ENCODE measurements around the gene TRABD.
A peak's percentile ranks its signal among the peaks of the same experiment; 100 is the strongest.

TRABD gene

GRCh38 chr22:50183141-50183971, 2.4 kb upstream of the TRABD start:
- H3K4me3 ChIP-seq (ENCODE audit: low read depth, low read length) = no peak overlapping the region
- TF ChIP-seq CTCF (IDR thresholded peaks at IDR 0.05; ENCODE audit: control insufficient read depth, extremely low read depth, insufficient read depth) = no peak
- no peak for DNase-seq (ENCODE audit: low read depth)

DNA sequence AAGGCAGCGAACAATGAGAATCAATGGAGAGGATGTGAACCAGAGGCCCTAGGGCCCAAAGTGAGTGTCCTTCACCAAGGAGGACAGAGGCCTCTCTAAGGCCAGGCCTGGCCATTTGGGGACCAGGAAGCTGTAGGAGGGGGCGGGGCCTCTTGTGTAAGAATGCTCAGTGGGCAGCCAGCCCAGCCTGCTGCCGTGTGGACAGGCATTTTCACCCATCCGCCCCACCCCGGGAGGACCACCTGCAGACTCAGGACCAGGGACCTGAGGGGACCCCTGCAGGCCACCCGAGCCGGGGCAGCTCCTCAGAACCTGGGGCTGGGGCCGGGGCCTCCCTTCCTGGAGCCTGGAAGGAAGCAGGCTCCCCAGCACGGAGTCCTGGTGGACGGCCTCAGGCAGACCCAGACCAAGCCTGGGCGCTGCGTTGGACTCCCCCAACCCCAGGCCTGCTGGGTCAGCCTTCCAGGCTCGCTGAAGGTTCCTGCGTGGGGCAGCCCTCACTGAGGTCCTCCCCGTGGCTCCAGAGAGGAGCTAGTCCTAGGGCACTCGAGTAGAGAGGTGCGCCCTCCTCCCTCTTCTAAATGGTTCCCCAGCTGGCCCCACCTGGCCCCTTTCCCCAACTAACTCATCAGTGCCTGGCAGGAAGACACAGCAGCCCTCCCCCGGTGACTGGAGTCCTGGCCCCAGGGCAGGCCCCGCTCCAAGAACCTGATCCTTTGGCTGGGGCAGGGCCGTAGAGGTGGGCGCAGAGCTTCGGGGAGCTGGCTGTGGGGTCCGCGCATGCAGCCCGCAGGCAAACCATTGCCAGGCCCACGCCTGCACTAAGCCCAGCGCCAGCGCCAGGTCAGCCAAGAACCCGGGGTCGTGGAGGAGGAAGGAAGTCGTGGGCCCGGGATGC, 1.5 kb upstream of the TRABD start:
- no peak for TF ChIP-seq CTCF (IDR thresholded peaks at IDR 0.05; ENCODE audit: control insufficient read depth, extremely low read depth, insufficient read depth)
- DNase-seq (ENCODE audit: low read depth) = no peak
- H3K4me3 ChIP-seq (ENCODE audit: low read depth, low read length) = no peak overlapping the region

DNA sequence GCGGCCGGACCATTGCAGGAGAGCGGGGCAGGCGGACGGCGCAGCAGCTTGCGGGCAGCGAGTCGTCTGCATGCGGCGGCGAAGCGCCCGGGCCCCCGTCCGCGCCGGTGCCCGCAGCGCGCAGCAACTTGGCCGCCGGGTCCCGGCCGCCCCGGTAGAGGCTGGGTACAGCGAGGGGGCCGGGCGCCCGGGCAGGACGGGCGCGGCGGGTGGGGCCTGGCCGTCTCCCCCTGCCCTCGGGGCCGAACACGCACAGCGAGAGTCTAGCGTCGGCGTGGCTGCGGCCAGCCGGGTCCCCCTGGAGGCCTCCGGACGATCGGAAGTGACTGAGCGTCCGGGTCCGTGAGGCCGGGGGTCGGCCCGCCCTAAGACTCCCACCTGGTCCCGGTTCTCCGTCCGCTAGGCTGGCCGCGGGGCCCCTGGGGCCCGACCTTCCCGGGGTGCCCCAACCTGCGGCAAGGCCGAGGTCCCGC, 775 bp upstream of the TRABD start:
- peak overlapping the region; percentile 38 for H3K4me3 ChIP-seq (ENCODE audit: low read depth, low read length)

DNA sequence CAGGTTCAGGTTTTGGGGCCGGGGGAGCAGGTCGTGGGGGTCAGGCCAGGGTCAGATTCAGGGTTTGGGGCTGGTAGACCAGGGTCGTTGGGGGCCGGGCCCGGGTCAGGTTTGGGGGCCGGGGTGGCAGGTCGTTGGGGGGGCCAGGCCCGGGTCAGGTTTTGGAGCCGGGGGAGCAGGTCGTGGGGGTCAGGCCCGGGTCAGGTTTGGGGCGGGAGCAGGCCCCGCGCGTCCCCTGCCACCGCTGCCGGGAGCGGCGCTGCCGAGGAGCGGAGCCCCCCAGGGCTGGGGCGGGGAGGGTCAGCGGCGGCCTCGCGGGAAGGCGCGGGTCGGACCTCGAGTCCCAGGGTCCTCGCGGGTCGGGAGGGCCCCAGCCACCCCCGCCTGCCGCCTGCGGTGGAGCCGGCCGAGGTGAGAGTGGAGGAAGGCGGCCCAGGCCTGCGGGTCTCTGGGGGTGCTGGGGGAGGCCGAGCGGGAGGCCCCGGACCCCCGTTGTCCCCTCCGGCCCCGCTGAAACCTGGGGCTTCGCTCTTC, 535 bp downstream of the TRABD start:
- H3K4me3 ChIP-seq (ENCODE audit: low read depth, low read length) = peak overlapping the region; percentile 80
- TF ChIP-seq CTCF (IDR thresholded peaks at IDR 0.05; ENCODE audit: control insufficient read depth, extremely low read depth, insufficient read depth) = no peak
- no peak for DNase-seq (ENCODE audit: low read depth)

More for the DNA sequence above, 775 bp upstream of the TRABD start:
- no peak for TF ChIP-seq CTCF (IDR thresholded peaks at IDR 0.05; ENCODE audit: control insufficient read depth, extremely low read depth, insufficient read depth)
- DNase-seq (ENCODE audit: low read depth) = no peak

- H3K4me3 ChIP-seq (ENCODE audit: low read depth, low read length) = peak overlapping the region; percentile 80
- no peak for DNase-seq (ENCODE audit: low read depth)
These were observed 1.2 kb downstream of the TRABD start for GRCh38 chr22:50186761-50187523.

More at GRCh38 chr22:50186761-50187523, 1.2 kb downstream of the TRABD start:
- TF ChIP-seq CTCF (IDR thresholded peaks at IDR 0.05; ENCODE audit: control insufficient read depth, extremely low read depth, insufficient read depth) = no peak
